Thyroid gland (tissue), 4 donors: Measurements from ENCODE around the gene TSHB.

Experiments
- POLR2A ChIP-seq, 2 donors: fragments of 450-650 bp; IDR thresholded peaks; one replicate each; pipeline ENCODE4 v1.6.1; 2017; ENCODE audit warnings: antibody characterized with exemption in 2 of 2, mild to moderate bottlenecking in 2 of 2, moderate library complexity in 1 of 2
- TF ChIP-seq, protein P1 (sequence below), 6 experiments: fragments of 200-600 bp in 3 of 6; fragments of 450-650 bp in 3 of 6; sonication (generic) in 3 of 6; IDR thresholded peaks; one replicate each; pipeline ENCODE4 v1.5.1; 2016 to 2019; ENCODE audit warnings: antibody characterized with exemption in 6 of 6, mild to moderate bottlenecking in 2 of 6, inconsistent platforms in 1 of 6, moderate library complexity in 1 of 6

DNA sequence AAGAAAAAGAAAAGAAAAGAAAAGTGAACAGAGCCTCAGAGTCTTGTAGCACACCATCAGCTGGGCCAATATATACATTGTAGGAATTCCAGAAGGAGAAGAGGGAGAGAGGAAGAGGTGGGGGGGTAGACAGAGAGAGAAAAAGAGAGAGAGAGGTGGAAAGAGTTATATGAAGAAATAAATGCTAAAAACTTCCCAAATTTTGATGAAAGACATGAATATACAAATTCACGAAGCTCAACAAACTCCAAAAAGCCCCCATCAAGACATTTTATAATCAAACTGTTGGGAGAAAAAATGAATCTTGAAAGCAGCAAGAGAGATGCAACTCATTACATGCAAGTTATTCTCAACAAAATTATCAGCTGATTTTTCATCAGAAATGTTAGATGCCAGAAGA, 41.5 kb upstream of the TSHB start:
- TF ChIP-seq, protein P1, sequence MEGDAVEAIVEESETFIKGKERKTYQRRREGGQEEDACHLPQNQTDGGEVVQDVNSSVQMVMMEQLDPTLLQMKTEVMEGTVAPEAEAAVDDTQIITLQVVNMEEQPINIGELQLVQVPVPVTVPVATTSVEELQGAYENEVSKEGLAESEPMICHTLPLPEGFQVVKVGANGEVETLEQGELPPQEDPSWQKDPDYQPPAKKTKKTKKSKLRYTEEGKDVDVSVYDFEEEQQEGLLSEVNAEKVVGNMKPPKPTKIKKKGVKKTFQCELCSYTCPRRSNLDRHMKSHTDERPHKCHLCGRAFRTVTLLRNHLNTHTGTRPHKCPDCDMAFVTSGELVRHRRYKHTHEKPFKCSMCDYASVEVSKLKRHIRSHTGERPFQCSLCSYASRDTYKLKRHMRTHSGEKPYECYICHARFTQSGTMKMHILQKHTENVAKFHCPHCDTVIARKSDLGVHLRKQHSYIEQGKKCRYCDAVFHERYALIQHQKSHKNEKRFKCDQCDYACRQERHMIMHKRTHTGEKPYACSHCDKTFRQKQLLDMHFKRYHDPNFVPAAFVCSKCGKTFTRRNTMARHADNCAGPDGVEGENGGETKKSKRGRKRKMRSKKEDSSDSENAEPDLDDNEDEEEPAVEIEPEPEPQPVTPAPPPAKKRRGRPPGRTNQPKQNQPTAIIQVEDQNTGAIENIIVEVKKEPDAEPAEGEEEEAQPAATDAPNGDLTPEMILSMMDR (IDR thresholded peaks at IDR 0.05) = no peak
- TF ChIP-seq POLR2A (IDR thresholded peaks at IDR 0.05) = no peak
